Lung (tissue), 12 donors: ENCODE measurements around the gene PREP. TPM values are rescaled to one million over a fixed set of nuclear protein-coding genes. Genes with fewer than 3 reads are reported as not detected.

ENCODE experiments used
- ATAC-seq: fragments of 200-7000 bp; cut with Tn5 transposase; one replicate; pipeline ENCODE4 v1.9.1; 2020; ENCODE audit warnings: moderate number of reproducible peaks; ENCODE audit not compliant: insufficient read depth, low FRiP score
- DNase-seq, 3 donors: peaks; one replicate each; pipeline ENCODE4 v3.0.0-alpha.2; 2013 to 2017
- H3K27ac ChIP-seq, 2 donors: one replicate each; pipeline ENCODE4 v1.5.1; 2013; ENCODE audit warnings: mild to moderate bottlenecking in 2 of 2, moderate library complexity in 2 of 2, control low read depth in 1 of 2, inconsistent platforms in 1 of 2, low read depth in 1 of 2, low read length in 1 of 2
- H3K27me3 ChIP-seq, 3 donors: one replicate each; pipeline ENCODE4 v1.5.1; 2013; ENCODE audit warnings: low read length in 2 of 3; ENCODE audit not compliant: control insufficient read depth in 3 of 3, insufficient read depth in 3 of 3
- H3K36me3 ChIP-seq, 4 donors: one replicate each; pipeline ENCODE4 v1.5.1; 2013; ENCODE audit warnings: low read length in 4 of 4, mild to moderate bottlenecking in 1 of 4, moderate library complexity in 1 of 4; ENCODE audit not compliant: control insufficient read depth in 4 of 4, insufficient read depth in 4 of 4
- H3K4me1 ChIP-seq, 5 donors: one replicate each; pipeline ENCODE4 v1.5.1; 2013; ENCODE audit warnings: low read length in 5 of 5, mild to moderate bottlenecking in 2 of 5, moderate library complexity in 1 of 5; ENCODE audit not compliant: control insufficient read depth in 5 of 5, insufficient read depth in 5 of 5
- H3K4me3 ChIP-seq: one replicate; pipeline ENCODE4 v1.5.1; 2013; ENCODE audit warnings: mild to moderate bottlenecking, control low read depth, moderate library complexity
- H3K9ac ChIP-seq, 2 donors: one replicate each; pipeline ENCODE4 v1.5.1; 2013; ENCODE audit warnings: low read length in 2 of 2, control low read depth in 1 of 2; ENCODE audit not compliant: insufficient read depth in 1 of 2
- H3K9me3 ChIP-seq, 4 donors: one replicate each; pipeline ENCODE4 v1.5.1; 2013; ENCODE audit warnings: low read length in 3 of 4, mild to moderate bottlenecking in 1 of 4, moderate library complexity in 1 of 4; ENCODE audit not compliant: control insufficient read depth in 4 of 4, insufficient read depth in 3 of 4
- CTCF ChIP-seq: IDR thresholded peaks from 2 replicates; pipeline ENCODE4 v1.5.1; 2012; ENCODE audit warnings: mild to moderate bottlenecking; ENCODE audit errors: control extremely low read depth, extremely low read depth
- WGBS, 2 donors: extraction: QIAGEN DNeasy Blood & Tissue Kit; methylation state at CpG; one replicate each; pipeline ENCODE4 v1.1.7; 2013; 5-methylcytosine and 5-hydroxymethylcytosine counted together
- polyA plus RNA-seq, 2 donors: library from polyadenylated mRNA; stranded (reverse); fragments of 200-250 nt; gene quantifications; one replicate each; pipeline ENCODE4 v1.2.1, GENCODE V29; 2013
- total RNA-seq, 2 donors: library from RNA; depleted of rRNA in 1 of 2; stranded (reverse); fragments of >200 nt in 1 of 2; gene quantifications; one replicate each; pipeline ENCODE4 v1.2.1, GENCODE V29; 2014 to 2021
- donor health status: control.
- donor health status: control.
- donor health status: Bipolar disorder and iron deficiency.
- donor health status: healthy.
- donor health status: DM: yes; HTN: yes; CAD: no.

PREP gene
- total and polyA plus RNA-seq, 4 donors, result 20.3 to 31.3 (median 25.1) TPM

GRCh38 chr6:105389543-105389942, 13.3 kb downstream of the PREP start:
- Histone ChIP-seq H3K36me3 (peaks cover 0 to 7% (median under 1%) of the 10 kb centered on the region in 4 donors), H3K27me3 (no peaks in the 10 kb centered on the region), H3K27ac (no peak overlapping the region), H3K4me1 (peaks cover 0 to 5% (median 0%) of the 10 kb centered on the region in 5 donors), H3K9me3 (no peaks in the 10 kb centered on the region), H3K9ac (no peak overlapping the region), H3K4me3 (no peak overlapping the region)
- no peak for DNase-seq
- WGBS, 2 donors, result 74 to 83% methylated on average over 5 of the region's 5 CpGs
- ATAC-seq, result no peak
- TF ChIP-seq CTCF, result no peak

- no peak for DNase-seq
- Histone ChIP-seq H3K27me3 (no peaks in the 10 kb centered on the region), H3K36me3 (peaks cover 0 to 9% (median 3%) of the 10 kb centered on the region in 4 donors), H3K4me1 (peaks cover 0 to 7% (median 0%) of the 10 kb centered on the region in 5 donors), H3K9ac (no peak overlapping the region), H3K27ac (no peak overlapping the region), H3K4me3 (no peak overlapping the region), H3K9me3 (no peaks in the 10 kb centered on the region)
- TF ChIP-seq CTCF, result no peak
- ATAC-seq, result peak; percentile 25
- WGBS, 2 donors, result 45 to 48% methylated on average over 6 of the region's 6 CpGs
These were observed 14.5 kb downstream of the PREP start for GRCh38 chr6:105388392-105388791.

DNA sequence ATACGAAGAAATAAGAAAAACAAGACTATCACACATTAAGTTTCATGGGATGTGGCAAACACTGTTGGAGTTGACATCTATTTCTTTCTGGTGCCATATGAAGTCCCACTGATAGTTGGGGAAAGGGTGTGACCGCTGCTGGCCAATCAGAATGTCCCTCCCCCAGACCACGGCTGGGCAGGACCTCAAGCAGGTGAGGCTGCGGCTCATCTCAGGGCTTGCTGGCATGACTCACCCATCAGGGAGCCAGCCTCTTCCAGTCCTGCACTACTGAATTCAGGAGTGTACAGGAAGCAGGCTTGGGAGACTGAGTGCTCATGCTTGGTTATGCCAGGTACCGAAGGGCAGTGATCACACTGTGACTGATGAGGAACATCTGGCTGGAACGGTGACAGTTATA, 18.9 kb downstream of the PREP start:
- no peak for TF ChIP-seq CTCF
- H3K9ac ChIP-seq, result no peak overlapping the region
- no peaks in the 10 kb centered on the region for H3K27me3 ChIP-seq
- peaks cover 0 to 10% (median 3%) of the 10 kb centered on the region in 4 donors for H3K36me3 ChIP-seq
- ATAC-seq, result no peak
- H3K4me1 ChIP-seq, result peaks cover 0 to 14% (median 0%) of the 10 kb centered on the region in 5 donors
- 85 to 96% methylated on average over 6 of the region's 6 CpGs for WGBS, 2 donors
- no peak overlapping the region for H3K4me3 ChIP-seq
- no peak overlapping the region for H3K27ac ChIP-seq
- no peak for DNase-seq
- no peaks in the 10 kb centered on the region for H3K9me3 ChIP-seq

- DNase-seq (no peak), ATAC-seq (no peak)
- 84 to 92% methylated on average over 4 of the region's 4 CpGs for WGBS, 2 donors
- Histone ChIP-seq H3K9me3 (no peaks in the 10 kb centered on the region), H3K27ac (no peak overlapping the region), H3K27me3 (no peaks in the 10 kb centered on the region), H3K36me3 (peaks cover 0 to 10% (median 3%) of the 10 kb centered on the region in 4 donors), H3K9ac (no peak overlapping the region), H3K4me3 (no peak overlapping the region), H3K4me1 (peaks cover 0 to 13% (median 0%) of the 10 kb centered on the region in 5 donors)
- no peak for TF ChIP-seq CTCF
These were observed 19.9 kb downstream of the PREP start for GRCh38 chr6:105382958-105383357.
